Measurements from ENCODE around the gene PRKCB. TPM values are rescaled to one million over a fixed set of nuclear protein-coding genes. Genes with fewer than 3 reads are reported as not detected.

PRKCB gene
- total and polyA plus RNA-seq, 8 donors: 13.5 to 74.3 (median 57.0) TPM

GRCh38 chr16:23821467-23821866, 14.3 kb upstream of the PRKCB start:
- Histone ChIP-seq H3K4me1 (peaks cover 0 to 14% of the 10 kb centered on the region in 2 donors), H3K27me3 (peaks cover 0 to 23% of the 10 kb centered on the region in 2 donors), H3K9me3 (no peaks in the 10 kb centered on the region), H3K36me3 (no peaks in the 10 kb centered on the region), H3K27ac (no peak overlapping the region), H3K4me3 (no peak overlapping the region)
- TF ChIP-seq CTCF (IDR thresholded peaks at IDR 0.05): no peak
- intact Hi-C loops (cut with DNase I): no loop called here
- no peak for DNase-seq
- ATAC-seq: no peak

- ATAC-seq: no peak
- intact Hi-C loops (cut with DNase I): no loop called here
- H3K27me3 ChIP-seq: peaks cover 0 to 17% of the 10 kb centered on the region in 2 donors
Measured at GRCh38 chr16:23821875-23822688, 13.7 kb upstream of the PRKCB start.

GRCh38 chr16:23823475-23824384, 12.1 kb upstream of the PRKCB start:
- no peak for TF ChIP-seq CTCF (IDR thresholded peaks at IDR 0.05)
- no peaks in the 10 kb centered on the region for H3K36me3 ChIP-seq
- no peaks in the 10 kb centered on the region for H3K9me3 ChIP-seq
- peaks cover 0 to 3% of the 10 kb centered on the region in 2 donors for H3K27me3 ChIP-seq
- peaks cover 0 to 19% of the 10 kb centered on the region in 2 donors for H3K4me1 ChIP-seq
- intact Hi-C loops (cut with DNase I): no loop called here
- DNase-seq: no peak
- no peak overlapping the region for H3K27ac ChIP-seq
- ATAC-seq: no peak
- no peak overlapping the region for H3K4me3 ChIP-seq

More at GRCh38 chr16:23821875-23822688, 13.7 kb upstream of the PRKCB start:
- H3K4me1 ChIP-seq: peaks cover 0 to 19% of the 10 kb centered on the region in 2 donors
- H3K27ac ChIP-seq: no peak overlapping the region
- H3K36me3 ChIP-seq: no peaks in the 10 kb centered on the region
- no peak for TF ChIP-seq CTCF (IDR thresholded peaks at IDR 0.05)
- no peak for DNase-seq
- H3K9me3 ChIP-seq: no peaks in the 10 kb centered on the region
- no peak overlapping the region for H3K4me3 ChIP-seq

- Histone ChIP-seq H3K27me3 (no peaks in the 10 kb centered on the region), H3K36me3 (no peaks in the 10 kb centered on the region), H3K4me1 (peaks cover 0 to 19% of the 10 kb centered on the region in 2 donors), H3K4me3 (no peak overlapping the region), H3K27ac (no peak overlapping the region), H3K9me3 (peaks cover 0 to 11% of the 10 kb centered on the region in 2 donors)
- DNase-seq: no peak
- TF ChIP-seq CTCF (IDR thresholded peaks at IDR 0.05): no peak
- no peak for ATAC-seq
- intact Hi-C loops (cut with DNase I): no loop called here
Measured at GRCh38 chr16:23824909-23825308, 10.9 kb upstream of the PRKCB start.
